Measurements from ENCODE around the gene GSAP.

DNA sequence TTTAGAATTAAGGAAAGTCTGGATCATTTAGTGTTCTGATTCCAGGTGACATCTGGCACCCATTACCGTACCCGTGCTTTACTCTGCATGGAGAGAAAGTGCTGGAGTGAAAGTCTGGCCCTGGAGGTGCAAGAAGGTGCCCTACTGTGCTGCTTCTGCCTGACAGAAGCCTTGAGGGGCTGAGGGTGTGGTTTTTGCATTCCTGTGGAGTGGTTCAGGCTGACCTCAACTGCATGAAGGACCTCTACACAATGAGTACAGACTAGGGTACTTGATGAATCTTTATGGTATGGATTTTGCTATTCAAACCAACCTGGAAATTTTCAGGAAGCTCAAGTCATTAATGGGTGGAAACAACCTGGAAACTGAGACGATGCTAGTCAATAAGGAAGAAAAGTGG is 45.1 kb upstream of the GSAP start:
- TF ChIP-seq, protein P1, sequence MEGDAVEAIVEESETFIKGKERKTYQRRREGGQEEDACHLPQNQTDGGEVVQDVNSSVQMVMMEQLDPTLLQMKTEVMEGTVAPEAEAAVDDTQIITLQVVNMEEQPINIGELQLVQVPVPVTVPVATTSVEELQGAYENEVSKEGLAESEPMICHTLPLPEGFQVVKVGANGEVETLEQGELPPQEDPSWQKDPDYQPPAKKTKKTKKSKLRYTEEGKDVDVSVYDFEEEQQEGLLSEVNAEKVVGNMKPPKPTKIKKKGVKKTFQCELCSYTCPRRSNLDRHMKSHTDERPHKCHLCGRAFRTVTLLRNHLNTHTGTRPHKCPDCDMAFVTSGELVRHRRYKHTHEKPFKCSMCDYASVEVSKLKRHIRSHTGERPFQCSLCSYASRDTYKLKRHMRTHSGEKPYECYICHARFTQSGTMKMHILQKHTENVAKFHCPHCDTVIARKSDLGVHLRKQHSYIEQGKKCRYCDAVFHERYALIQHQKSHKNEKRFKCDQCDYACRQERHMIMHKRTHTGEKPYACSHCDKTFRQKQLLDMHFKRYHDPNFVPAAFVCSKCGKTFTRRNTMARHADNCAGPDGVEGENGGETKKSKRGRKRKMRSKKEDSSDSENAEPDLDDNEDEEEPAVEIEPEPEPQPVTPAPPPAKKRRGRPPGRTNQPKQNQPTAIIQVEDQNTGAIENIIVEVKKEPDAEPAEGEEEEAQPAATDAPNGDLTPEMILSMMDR (IDR thresholded peaks at IDR 0.05) = no peak
- TF ChIP-seq POLR2A (IDR thresholded peaks at IDR 0.05) (no peak), POLR2AphosphoS5 (IDR thresholded peaks at IDR 0.05) (no peak)
